Measurements from ENCODE around the gene SPOP.

- TF ChIP-seq CTCF (IDR thresholded peaks at IDR 0.05) (no peak), POLR2A (IDR thresholded peaks at IDR 0.05) (no peak)
Observed at GRCh38 chr17:49576917-49577649, 100.8 kb downstream of the SPOP start.
